Liver (tissue), 9 donors: ENCODE measurements around the gene PLPP4. TPM values are rescaled to one million over a fixed set of nuclear protein-coding genes. Genes with fewer than 3 reads are reported as not detected.

ENCODE experiments used
- DNase-seq: peaks from one replicate; pipeline ENCODE4 v3.0.0-alpha.2; 2017; ENCODE audit warnings: low spot score
- H3K27ac ChIP-seq, 2 donors: one replicate each; pipeline ENCODE4 v1.7.0; 2013; ENCODE audit warnings: inconsistent platforms in 2 of 2, low read length in 2 of 2, control low read depth in 1 of 2, low read depth in 1 of 2, mild to moderate bottlenecking in 1 of 2
- H3K27me3 ChIP-seq, 4 donors: one replicate each; pipeline versions ENCODE4 v1.6.1 to v1.7.0; 2013; ENCODE audit warnings: low read length in 3 of 4, inconsistent platforms in 1 of 4, mild to moderate bottlenecking in 1 of 4, moderate library complexity in 1 of 4; ENCODE audit not compliant: control insufficient read depth in 4 of 4, insufficient read depth in 4 of 4
- H3K36me3 ChIP-seq, 4 donors: one replicate each; pipeline versions ENCODE4 v1.6.1 to v1.7.0; 2013; ENCODE audit warnings: low read length in 3 of 4, mild to moderate bottlenecking in 3 of 4, low read depth in 1 of 4, moderate library complexity in 1 of 4; ENCODE audit not compliant: control insufficient read depth in 4 of 4, insufficient read depth in 3 of 4
- H3K4me1 ChIP-seq, 4 donors: one replicate each; pipeline versions ENCODE4 v1.6.1 to v1.7.0; 2013; ENCODE audit warnings: low read length in 3 of 4, mild to moderate bottlenecking in 3 of 4, moderate library complexity in 1 of 4; ENCODE audit not compliant: control insufficient read depth in 4 of 4, insufficient read depth in 4 of 4
- H3K4me3 ChIP-seq, 3 donors: one replicate each; pipeline versions ENCODE4 v1.6.1 to v1.7.0; 2013; ENCODE audit warnings: low read length in 3 of 3, control low read depth in 1 of 3, low read depth in 1 of 3, mild to moderate bottlenecking in 1 of 3
- H3K9ac ChIP-seq, 2 donors: one replicate each; pipeline ENCODE4 v1.7.0; 2013; ENCODE audit warnings: low read length in 2 of 2, mild to moderate bottlenecking in 2 of 2, moderate library complexity in 2 of 2, control low read depth in 1 of 2, low read depth in 1 of 2
- H3K9me3 ChIP-seq, 4 donors: one replicate each; pipeline versions ENCODE4 v1.6.1 to v1.7.0; 2013; ENCODE audit warnings: low read length in 3 of 4; ENCODE audit not compliant: control insufficient read depth in 4 of 4
- ATF3 ChIP-seq: IDR thresholded peaks from 2 replicates; pipeline ENCODE4 v1.6.1; 2016; ENCODE audit warnings: antibody characterized with exemption
- EGR1 ChIP-seq, 2 donors: IDR thresholded peaks; 2 replicates each; pipeline ENCODE4 v1.6.1; 2016 to 2018; ENCODE audit warnings: antibody characterized with exemption in 2 of 2, low read depth in 2 of 2
- FOXA1 ChIP-seq: IDR thresholded peaks from 2 replicates; pipeline ENCODE4 v1.6.1; 2016; ENCODE audit warnings: antibody characterized with exemption
- FOXA2 ChIP-seq: IDR thresholded peaks from 2 replicates; pipeline ENCODE4 v1.6.1; 2016; ENCODE audit warnings: antibody characterized with exemption
- GABPA ChIP-seq, 2 donors: IDR thresholded peaks in 1 of 2; conservative IDR thresholded peaks in 1 of 2; 2 replicates each; pipeline ENCODE4 v1.6.1; 2016; ENCODE audit warnings: antibody characterized with exemption in 2 of 2, mild to moderate bottlenecking in 1 of 2, moderate library complexity in 1 of 2
- HNF4A ChIP-seq, 2 donors: conservative IDR thresholded peaks; 2 replicates each; pipeline ENCODE4 v1.6.1; 2016; ENCODE audit warnings: antibody characterized with exemption in 2 of 2, mild to moderate bottlenecking in 2 of 2
- HNF4G ChIP-seq: IDR thresholded peaks from 2 replicates; pipeline ENCODE4 v1.6.1; 2016; ENCODE audit warnings: antibody characterized with exemption
- JUND ChIP-seq, 2 donors: IDR thresholded peaks; 2 replicates each; pipeline ENCODE4 v1.6.1; 2016; ENCODE audit warnings: antibody characterized with exemption in 2 of 2
- NR2F2 ChIP-seq: IDR thresholded peaks from 2 replicates; pipeline ENCODE4 v1.6.1; 2016; ENCODE audit warnings: antibody characterized with exemption
- RAD21 ChIP-seq, 2 donors: IDR thresholded peaks; 2 replicates each; pipeline ENCODE4 v1.6.1; 2016; ENCODE audit warnings: antibody characterized with exemption in 2 of 2, mild to moderate bottlenecking in 2 of 2
- REST ChIP-seq: IDR thresholded peaks from 2 replicates; pipeline ENCODE4 v1.6.1; 2016; ENCODE audit warnings: antibody characterized with exemption, mild to moderate bottlenecking
- RXRA ChIP-seq, 2 donors: IDR thresholded peaks; 2 replicates each; pipeline ENCODE4 v1.6.1; 2017 to 2018; ENCODE audit warnings: antibody characterized with exemption in 2 of 2, mild to moderate bottlenecking in 1 of 2
- SP1 ChIP-seq: IDR thresholded peaks from 2 replicates; pipeline ENCODE4 v1.6.1; 2018; ENCODE audit warnings: antibody characterized with exemption, mild to moderate bottlenecking
- TAF1 ChIP-seq: conservative IDR thresholded peaks from 2 replicates; pipeline ENCODE4 v1.6.1; 2016; ENCODE audit warnings: antibody characterized with exemption, mild to moderate bottlenecking
- YY1 ChIP-seq: IDR thresholded peaks from 2 replicates; pipeline ENCODE4 v1.6.1; 2016; ENCODE audit warnings: antibody characterized with exemption, mild to moderate bottlenecking
- ZBTB33 ChIP-seq: IDR thresholded peaks from 2 replicates; pipeline ENCODE4 v1.6.1; 2016; ENCODE audit warnings: antibody characterized with exemption
- WGBS: extraction: QIAGEN DNeasy Blood & Tissue Kit; methylation state at CpG from one replicate; pipeline ENCODE4 v1.1.7; 2013; 5-methylcytosine and 5-hydroxymethylcytosine counted together
- polyA plus RNA-seq, 2 donors: library from polyadenylated mRNA; stranded (reverse) in 1 of 2; unstranded in 1 of 2; fragments of 200-250 nt in 1 of 2; fragments of >200 nt in 1 of 2; fragmentation: Nextera tagmentation in 1 of 2; extraction: Ambion mirVana in 1 of 2; gene quantifications; one replicate each; pipeline versions ENCODE4 v1.2.1 to v1.2.3, GENCODE V29; 2013 to 2015
- total RNA-seq, 2 donors: library from RNA; depleted of rRNA; stranded (reverse); fragments of >200 nt; gene quantifications; one replicate each; pipeline ENCODE4 v1.2.3, GENCODE V29; 2014
- TF ChIP-seq, protein P1 (sequence below): IDR thresholded peaks from 2 replicates; pipeline ENCODE4 v1.6.1; 2016; ENCODE audit warnings: antibody characterized with exemption
- TF ChIP-seq, protein P2 (sequence below): fragments of 150-350 bp; IDR thresholded peaks from 2 replicates; pipeline ENCODE4 v1.5.1; 2017; ENCODE audit warnings: improper control_type of control experiment, low read depth, low read length; ENCODE audit not compliant: missing input control
- donor health status: healthy.
- donor health status: healthy.
- donor health status: healthy.
- donor health status: healthy.
- donor health status: healthy.

Gene PLPP4
- total and polyA plus RNA-seq, 4 donors, result 0.14 to 2.8 (median 0.93) TPM

DNA sequence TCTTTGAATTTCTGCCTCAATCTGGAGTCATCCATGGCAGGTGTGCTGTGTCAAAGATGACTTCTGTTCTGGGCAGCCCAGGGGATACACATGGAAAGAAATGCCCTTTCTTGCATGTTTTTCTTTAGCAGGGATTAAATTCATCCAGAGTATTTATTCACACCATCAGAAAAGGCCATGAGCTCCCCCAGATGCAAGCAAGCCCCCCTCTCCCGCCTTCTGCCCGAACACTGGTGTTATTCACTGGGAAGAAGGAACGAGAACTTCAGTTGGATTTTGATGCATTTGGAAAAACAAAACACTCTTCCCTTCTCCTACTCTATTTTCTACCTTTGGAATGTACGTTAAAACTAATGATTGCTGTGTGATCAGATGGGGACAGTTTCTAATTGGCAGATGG, 1.4 kb downstream of the PLPP4 start:
- Histone ChIP-seq H3K27me3 (peaks cover 0 to 6% (median 2%) of the 10 kb centered on the region in 4 donors), H3K36me3 (no peaks in the 10 kb centered on the region), H3K9ac (no peak overlapping the region), H3K27ac (no peak overlapping the region), H3K9me3 (no peaks in the 10 kb centered on the region), H3K4me3 (no peak overlapping the region), H3K4me1 (peaks cover 0 to 14% (median 11%) of the 10 kb centered on the region in 4 donors)
- no peak for TF ChIP-seq HNF4G
- TF ChIP-seq FOXA2, result no peak
- TF ChIP-seq REST, result no peak
- no peak for TF ChIP-seq ATF3
- no peak for TF ChIP-seq RXRA (IDR thresholded peaks at IDR 0.05)
- TF ChIP-seq YY1, result no peak
- no peak for TF ChIP-seq RAD21 (IDR thresholded peaks at IDR 0.05)
- no peak for TF ChIP-seq FOXA1
- TF ChIP-seq, protein P1, sequence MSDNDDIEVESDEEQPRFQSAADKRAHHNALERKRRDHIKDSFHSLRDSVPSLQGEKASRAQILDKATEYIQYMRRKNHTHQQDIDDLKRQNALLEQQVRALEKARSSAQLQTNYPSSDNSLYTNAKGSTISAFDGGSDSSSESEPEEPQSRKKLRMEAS, result no peak
- no peak for TF ChIP-seq EGR1 (IDR thresholded peaks at IDR 0.05; ENCODE audit: low read depth in 2 of 2)
- TF ChIP-seq HNF4A (conservative IDR thresholded peaks at IDR 0.05), result no peak
- no peak for TF ChIP-seq GABPA (IDR thresholded peaks at IDR 0.05 in 1 of 2, conservative IDR thresholded peaks at IDR 0.05 in 1 of 2)
- no peak for TF ChIP-seq JUND (IDR thresholded peaks at IDR 0.05)
- no peak for TF ChIP-seq NR2F2
- TF ChIP-seq, protein P2, sequence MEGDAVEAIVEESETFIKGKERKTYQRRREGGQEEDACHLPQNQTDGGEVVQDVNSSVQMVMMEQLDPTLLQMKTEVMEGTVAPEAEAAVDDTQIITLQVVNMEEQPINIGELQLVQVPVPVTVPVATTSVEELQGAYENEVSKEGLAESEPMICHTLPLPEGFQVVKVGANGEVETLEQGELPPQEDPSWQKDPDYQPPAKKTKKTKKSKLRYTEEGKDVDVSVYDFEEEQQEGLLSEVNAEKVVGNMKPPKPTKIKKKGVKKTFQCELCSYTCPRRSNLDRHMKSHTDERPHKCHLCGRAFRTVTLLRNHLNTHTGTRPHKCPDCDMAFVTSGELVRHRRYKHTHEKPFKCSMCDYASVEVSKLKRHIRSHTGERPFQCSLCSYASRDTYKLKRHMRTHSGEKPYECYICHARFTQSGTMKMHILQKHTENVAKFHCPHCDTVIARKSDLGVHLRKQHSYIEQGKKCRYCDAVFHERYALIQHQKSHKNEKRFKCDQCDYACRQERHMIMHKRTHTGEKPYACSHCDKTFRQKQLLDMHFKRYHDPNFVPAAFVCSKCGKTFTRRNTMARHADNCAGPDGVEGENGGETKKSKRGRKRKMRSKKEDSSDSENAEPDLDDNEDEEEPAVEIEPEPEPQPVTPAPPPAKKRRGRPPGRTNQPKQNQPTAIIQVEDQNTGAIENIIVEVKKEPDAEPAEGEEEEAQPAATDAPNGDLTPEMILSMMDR, result no peak
- no peak for TF ChIP-seq SP1
- no peak for TF ChIP-seq TAF1
- no peak for TF ChIP-seq ZBTB33
- WGBS, result 73% methylated on average over 4 of the region's 4 CpGs
- no peak for DNase-seq
